T-helper 2 cell treated with Interferon-gamma antibody and Interleukin-4, amounts not matched to agents 5 μg/mL and 100 μg/mL, for 36 hours (primary cell): ENCODE measurements around the gene SDR9C7.
"Not testable (repeated sequence)": the region's sequence is repeated elsewhere in the genome, so short reads cannot be mapped to it uniquely, and the experiment has no call there.

Experiments used
- DNase-seq: peaks from one replicate; pipeline ENCODE4 v3.0.0; 2021; ENCODE audit warnings: low spot score
- H3K27ac Mint-ChIP-seq: one replicate; pipeline ENCODE4 v1.8.0; 2021; ENCODE audit warnings: mild to moderate bottlenecking, mixed read lengths
- H3K27me3 Mint-ChIP-seq: one replicate; pipeline ENCODE4 v1.8.0; 2021; ENCODE audit warnings: low read depth, mixed read lengths
- H3K36me3 Mint-ChIP-seq: one replicate; pipeline ENCODE4 v1.8.0; 2021; ENCODE audit warnings: low read depth, mixed read lengths
- H3K4me1 Mint-ChIP-seq: one replicate; pipeline ENCODE4 v1.8.0; 2021; ENCODE audit warnings: low read depth, mixed read lengths
- H3K4me3 Mint-ChIP-seq: one replicate; pipeline ENCODE4 v1.8.0; 2022; ENCODE audit warnings: mild to moderate bottlenecking, moderate library complexity, mixed read lengths
- H3K9me3 Mint-ChIP-seq: one replicate; pipeline ENCODE4 v1.8.0; 2021; ENCODE audit warnings: mixed read lengths

Gene SDR9C7

GRCh38 chr12:56933826-56934625 lies at the start of gene SDR9C7:
Gene SDR9C7, minus strand, starts transcription at chr12:56934408. Its CDS starts 147 bp downstream, at chr12:56934261.
- Mint-ChIP-seq H3K36me3 (no peaks in the 10 kb centered on the region), H3K9me3 (no peaks in the 10 kb centered on the region), H3K4me1 (peaks cover 8% of the 10 kb centered on the region), H3K27ac (no peak within 1 kb of the TSS), H3K4me3 (no peak within 1 kb of the TSS), H3K27me3 (peaks cover 7% of the 10 kb centered on the region)
- no peak for DNase-seq

GRCh38 chr12:56983386-56983785 lies 49.2 kb upstream of the SDR9C7 start:
- no peak overlapping the region for H3K27ac Mint-ChIP-seq
- no peaks in the 10 kb centered on the region for H3K9me3 Mint-ChIP-seq

GRCh38 chr12:56982578-56983236 lies 48.5 kb upstream of the SDR9C7 start:
- H3K4me1 Mint-ChIP-seq, H3K9me3 Mint-ChIP-seq, H3K36me3 Mint-ChIP-seq, H3K27me3 Mint-ChIP-seq, H3K27ac Mint-ChIP-seq, H3K4me3 Mint-ChIP-seq, DNase-seq: not testable (repeated sequence)

More at GRCh38 chr12:56983386-56983785, 49.2 kb upstream of the SDR9C7 start:
- no peak overlapping the region for H3K4me3 Mint-ChIP-seq
- no peaks in the 10 kb centered on the region for H3K36me3 Mint-ChIP-seq
- DNase-seq, result no peak
- H3K4me1 Mint-ChIP-seq, result peaks cover 6% of the 10 kb centered on the region
- H3K27me3 Mint-ChIP-seq, result peaks cover 4% of the 10 kb centered on the region

- H3K27me3 Mint-ChIP-seq, result no peaks in the 10 kb centered on the region
- no peak overlapping the region for H3K4me3 Mint-ChIP-seq
- H3K27ac Mint-ChIP-seq, result no peak overlapping the region
- no peak for DNase-seq
- no peaks in the 10 kb centered on the region for H3K9me3 Mint-ChIP-seq
- no peaks in the 10 kb centered on the region for H3K36me3 Mint-ChIP-seq
- H3K4me1 Mint-ChIP-seq, result no peaks in the 10 kb centered on the region
These were observed 46.8 kb upstream of the SDR9C7 start for GRCh38 chr12:56980941-56981530.

DNA sequence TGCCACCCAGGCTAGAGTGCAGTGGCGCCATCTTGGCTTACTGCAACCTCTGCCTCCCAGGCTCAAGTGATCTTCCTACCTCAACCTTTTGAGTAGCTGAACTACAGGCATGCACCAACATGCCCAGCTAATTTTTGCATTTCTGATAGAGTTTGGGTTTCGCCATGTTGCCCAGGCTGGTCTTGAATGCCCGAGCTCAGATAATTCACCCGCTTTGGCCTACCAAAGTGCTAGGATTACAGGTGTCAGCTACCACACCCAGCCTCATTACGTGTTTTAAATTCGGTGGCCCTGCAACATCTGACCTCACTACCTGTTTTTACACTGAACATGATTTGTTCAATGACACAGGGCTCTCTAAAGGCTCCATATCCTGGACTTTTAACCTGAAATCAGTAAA lies 46.1 kb upstream of the SDR9C7 start:
- no peak for DNase-seq
- Mint-ChIP-seq H3K4me1 (no peaks in the 10 kb centered on the region), H3K36me3 (no peaks in the 10 kb centered on the region), H3K27me3 (no peaks in the 10 kb centered on the region), H3K9me3 (no peaks in the 10 kb centered on the region), H3K27ac (no peak overlapping the region), H3K4me3 (no peak overlapping the region)

DNA sequence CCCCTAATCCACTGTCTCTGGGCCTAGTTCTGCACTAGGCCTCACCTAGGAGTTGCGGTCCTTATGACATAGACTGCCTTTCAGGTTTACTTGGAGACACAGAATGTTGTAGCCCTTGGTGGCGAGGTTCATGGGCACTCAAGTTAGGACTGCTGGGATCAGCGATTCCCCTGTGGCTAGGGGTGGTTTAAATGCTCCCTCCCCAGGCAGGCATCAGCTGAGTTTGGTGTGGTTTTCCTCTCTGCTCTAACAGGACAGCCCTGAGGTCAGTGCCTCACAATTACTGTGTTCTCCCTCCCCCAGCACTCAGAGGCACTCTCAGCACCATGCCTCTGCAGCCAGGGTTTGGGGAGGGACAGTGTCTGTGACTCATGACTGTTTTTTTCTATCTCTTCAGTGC lies 45.4 kb upstream of the SDR9C7 start:
- no peak for DNase-seq

DNA sequence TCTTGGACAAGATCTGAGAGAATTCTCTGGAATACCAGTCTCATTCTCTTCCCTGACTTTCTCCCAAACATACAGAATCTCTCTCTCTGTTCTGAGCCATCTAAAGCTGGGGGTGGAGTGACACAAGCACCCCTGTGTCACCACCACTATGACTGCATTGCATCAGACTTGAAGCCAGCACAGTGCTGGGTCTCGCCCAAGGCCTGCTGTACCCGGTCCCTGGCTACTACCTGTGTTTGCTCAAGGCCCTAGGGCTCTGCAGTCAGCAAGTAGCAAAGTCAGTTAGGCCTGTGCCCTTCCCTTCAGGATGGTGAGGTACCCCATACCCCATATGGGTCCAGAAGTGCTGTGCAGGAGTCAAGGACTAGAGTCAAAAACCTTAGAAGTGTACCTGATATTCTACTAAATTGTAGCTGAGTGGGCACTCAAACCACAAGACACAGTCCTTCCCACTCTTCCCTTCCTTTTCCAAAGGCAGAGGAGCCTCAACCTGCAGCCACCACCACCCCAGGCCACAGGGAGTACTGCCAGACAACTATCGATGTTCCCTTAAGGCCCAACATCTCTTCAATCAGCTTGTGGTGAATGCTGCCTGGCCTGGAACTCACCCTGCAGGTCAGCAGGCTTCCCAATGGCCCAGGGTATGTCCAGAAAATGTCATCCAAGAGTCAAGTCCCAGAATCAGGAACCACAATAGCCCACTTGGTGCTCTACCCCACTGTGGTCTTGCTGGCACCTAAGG lies 44.4 kb upstream of the SDR9C7 start:
- H3K4me3 Mint-ChIP-seq, result no peak overlapping the region
- no peak for DNase-seq
- H3K36me3 Mint-ChIP-seq, result no peaks in the 10 kb centered on the region
- H3K27ac Mint-ChIP-seq, result no peak overlapping the region
- H3K9me3 Mint-ChIP-seq, result no peaks in the 10 kb centered on the region
- H3K27me3 Mint-ChIP-seq, result no peaks in the 10 kb centered on the region
- no peaks in the 10 kb centered on the region for H3K4me1 Mint-ChIP-seq

More for the DNA sequence above, 45.4 kb upstream of the SDR9C7 start:
- Mint-ChIP-seq H3K9me3 (no peaks in the 10 kb centered on the region), H3K4me3 (no peak overlapping the region), H3K36me3 (no peaks in the 10 kb centered on the region), H3K27ac (no peak overlapping the region), H3K4me1 (no peaks in the 10 kb centered on the region), H3K27me3 (no peaks in the 10 kb centered on the region)

- not testable (repeated sequence) for DNase-seq, H3K27me3 Mint-ChIP-seq, H3K4me1 Mint-ChIP-seq, H3K36me3 Mint-ChIP-seq, H3K9me3 Mint-ChIP-seq, H3K4me3 Mint-ChIP-seq, H3K27ac Mint-ChIP-seq
These were observed 43.2 kb upstream of the SDR9C7 start for GRCh38 chr12:56977361-56977760.

GRCh38 chr12:56974224-56974623 lies 40.0 kb upstream of the SDR9C7 start:
- peaks cover 12% of the 10 kb centered on the region for H3K27me3 Mint-ChIP-seq
- DNase-seq, H3K36me3 Mint-ChIP-seq, H3K4me1 Mint-ChIP-seq, H3K27ac Mint-ChIP-seq, H3K9me3 Mint-ChIP-seq, H3K4me3 Mint-ChIP-seq: not testable (repeated sequence)

DNA sequence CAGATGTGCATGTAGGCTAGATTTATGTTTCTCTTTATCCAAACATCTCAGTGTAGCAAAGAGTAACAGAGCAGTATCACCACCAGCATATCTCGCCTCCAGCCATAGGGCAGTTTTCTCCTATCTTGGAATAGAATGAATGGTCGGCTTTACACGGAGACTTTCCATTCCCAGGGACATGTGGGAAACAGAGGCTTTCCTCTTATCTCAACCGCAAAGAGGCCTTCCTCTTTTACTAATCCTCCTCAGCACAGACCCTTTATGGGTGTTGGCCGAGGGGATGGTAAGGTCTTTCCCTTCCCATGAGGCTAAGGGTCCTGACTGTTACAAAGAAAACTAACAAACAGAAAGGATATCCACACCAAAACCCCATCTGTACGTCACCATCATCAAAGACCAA lies 34.7 kb upstream of the SDR9C7 start:
- not testable (repeated sequence) for DNase-seq, H3K9me3 Mint-ChIP-seq, H3K36me3 Mint-ChIP-seq, H3K4me3 Mint-ChIP-seq, H3K4me1 Mint-ChIP-seq, H3K27ac Mint-ChIP-seq
- peaks cover 16% of the 10 kb centered on the region for H3K27me3 Mint-ChIP-seq

GRCh38 chr12:56965997-56966642 lies 31.9 kb upstream of the SDR9C7 start:
- not testable (repeated sequence) for H3K4me3 Mint-ChIP-seq, DNase-seq, H3K9me3 Mint-ChIP-seq, H3K27ac Mint-ChIP-seq, H3K4me1 Mint-ChIP-seq, H3K27me3 Mint-ChIP-seq, H3K36me3 Mint-ChIP-seq

- not testable (repeated sequence) for H3K36me3 Mint-ChIP-seq, H3K4me3 Mint-ChIP-seq, H3K9me3 Mint-ChIP-seq, H3K27ac Mint-ChIP-seq, DNase-seq, H3K4me1 Mint-ChIP-seq
- H3K27me3 Mint-ChIP-seq, result peaks cover 12% of the 10 kb centered on the region
These were observed 30.9 kb upstream of the SDR9C7 start for GRCh38 chr12:56965124-56965523.

GRCh38 chr12:56963557-56963956 lies 29.3 kb upstream of the SDR9C7 start:
- H3K9me3 Mint-ChIP-seq, H3K27ac Mint-ChIP-seq, DNase-seq, H3K36me3 Mint-ChIP-seq, H3K4me3 Mint-ChIP-seq, H3K4me1 Mint-ChIP-seq: not testable (repeated sequence)
- peaks cover 12% of the 10 kb centered on the region for H3K27me3 Mint-ChIP-seq
